ENCODE measurements around the gene DAD1.
"Not testable (repeated sequence)": the region's sequence is repeated elsewhere in the genome, so short reads cannot be mapped to it uniquely, and the experiment has no call there.

DAD1 gene
- 67.8 to 147 (median 109) reads per million in 17 experiments for total RNA-seq

- DNase-seq = peak; percentile 99 to 100 (median 100)
Observed at GRCh38 chr14:22589096-22589839, at the start of gene DAD1. Gene DAD1 (minus strand): TSS chr14:22589224. CDS start chr14:22589157, 67 bp downstream.

DNA sequence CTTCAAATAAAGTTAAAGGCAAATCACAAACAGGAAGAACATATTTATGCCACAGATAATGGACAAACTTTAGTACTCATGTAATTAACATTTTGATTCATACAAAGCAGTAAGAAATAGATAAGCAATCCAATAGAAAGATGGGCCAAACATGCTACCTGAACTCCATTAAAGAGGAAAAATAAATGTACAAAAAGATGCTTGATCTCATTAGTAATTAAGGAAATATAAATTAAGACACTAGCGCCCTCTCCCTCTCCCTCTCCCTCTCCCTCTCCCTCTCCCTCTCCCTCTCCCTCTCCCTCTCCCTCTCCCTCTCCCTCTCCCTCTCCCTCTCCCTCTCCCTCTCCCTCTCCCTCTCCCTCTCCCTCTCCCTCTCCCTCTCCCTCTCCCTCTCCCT is 47.0 kb upstream of the DAD1 start:
- DNase-seq = not testable (repeated sequence)

DNA sequence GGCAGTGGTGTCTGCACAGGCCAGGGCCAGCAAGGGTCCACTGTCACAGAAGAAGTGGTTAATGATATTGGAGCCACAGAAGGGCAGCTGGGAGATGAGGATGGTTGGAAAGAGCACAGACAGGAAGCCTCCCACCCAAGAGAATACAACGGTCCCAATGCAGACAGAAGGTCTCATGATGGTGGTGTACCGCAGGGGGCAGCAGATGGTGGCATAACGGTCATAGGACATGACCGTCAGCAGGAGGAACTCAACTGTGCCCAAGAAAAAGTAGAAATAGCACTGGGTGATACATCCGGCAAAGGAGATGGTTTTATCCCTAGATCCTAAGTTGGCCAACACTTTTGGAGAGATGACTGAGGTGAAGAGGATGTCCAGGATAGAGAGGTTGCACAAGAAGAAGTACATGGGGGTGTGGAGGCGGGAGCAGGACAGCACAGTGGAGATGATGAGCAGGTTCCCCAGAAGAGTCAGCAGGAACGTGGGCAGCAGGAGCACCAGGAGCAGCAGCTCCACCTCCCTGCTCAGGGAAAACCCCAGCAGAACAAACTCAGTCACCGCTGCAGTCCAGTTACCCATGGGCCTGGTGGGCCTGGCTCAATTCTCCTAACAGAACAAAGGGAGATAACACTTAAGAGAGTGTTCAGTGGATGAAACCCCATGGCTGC is 45.3 kb upstream of the DAD1 start:
- DNase-seq = peak; percentile 24 to 67 (median 48)

GRCh38 chr14:22630486-22630885 is 41.5 kb upstream of the DAD1 start:
- no peak for DNase-seq

DNA sequence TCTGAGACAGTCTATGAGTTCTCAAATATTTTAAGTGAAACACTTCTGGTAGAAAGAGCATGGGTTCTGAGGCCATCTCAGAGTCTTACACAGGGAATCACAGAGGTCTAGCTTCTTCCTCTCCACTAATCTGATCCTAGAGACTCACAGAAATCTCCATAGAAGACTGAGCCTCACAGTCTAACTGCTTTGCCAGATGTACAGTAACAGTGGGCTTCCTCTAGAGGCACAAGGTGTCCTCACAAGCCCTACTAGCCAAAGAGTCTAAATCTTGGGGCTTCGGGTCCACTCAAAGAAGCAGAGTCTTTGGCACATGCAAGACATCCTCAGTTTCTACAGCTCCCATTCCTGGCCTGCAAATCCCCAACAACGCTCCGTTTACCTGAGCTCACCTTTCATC is 41.0 kb upstream of the DAD1 start:
- DNase-seq = no peak

DNA sequence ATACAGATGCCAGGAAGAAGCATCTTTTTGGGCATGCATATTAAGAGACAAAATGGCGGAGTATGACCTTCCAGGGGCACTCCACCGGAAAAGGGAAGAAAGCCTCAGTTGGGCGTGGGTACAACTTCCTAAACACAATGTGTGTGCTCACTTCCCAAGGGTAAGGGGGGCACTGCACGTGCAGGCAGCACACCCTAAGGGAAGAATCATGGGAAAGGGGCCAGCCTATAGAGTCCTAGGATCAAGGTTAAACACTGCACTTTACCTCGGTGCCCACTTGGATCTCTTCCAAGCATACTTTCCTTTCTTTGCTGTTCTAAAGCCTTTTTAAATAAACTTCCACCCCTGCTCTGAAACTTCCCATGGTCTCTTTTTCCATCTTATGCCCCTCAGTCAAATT is 40.3 kb upstream of the DAD1 start:
- DNase-seq = no peak

- DNase-seq = no peak
Observed at GRCh38 chr14:22627506-22628263, 38.7 kb upstream of the DAD1 start.

- DNase-seq = no peak
Observed at GRCh38 chr14:22626590-22626989, 37.6 kb upstream of the DAD1 start.

DNA sequence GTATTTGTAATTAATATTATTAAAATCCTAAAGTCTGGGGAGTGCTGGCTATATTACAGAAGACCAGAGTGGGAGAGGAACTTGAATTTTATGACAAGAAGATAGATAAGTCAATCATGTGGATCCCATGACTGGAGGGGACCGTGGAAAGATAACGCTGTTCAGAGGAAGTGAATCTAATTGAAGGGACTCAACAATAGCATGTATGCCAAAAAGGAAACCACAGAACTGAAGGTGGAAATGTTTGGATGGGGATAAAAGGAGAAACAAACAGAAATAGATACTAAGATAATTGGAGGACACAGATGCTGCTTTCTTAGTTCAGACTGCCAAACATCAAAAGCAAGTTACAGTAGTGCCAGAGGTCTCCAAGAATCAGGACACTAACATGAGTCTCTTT is 34.0 kb upstream of the DAD1 start:
- peak in 3 of 4 experiments; percentile 21 to 45 (median 28) for DNase-seq

DNA sequence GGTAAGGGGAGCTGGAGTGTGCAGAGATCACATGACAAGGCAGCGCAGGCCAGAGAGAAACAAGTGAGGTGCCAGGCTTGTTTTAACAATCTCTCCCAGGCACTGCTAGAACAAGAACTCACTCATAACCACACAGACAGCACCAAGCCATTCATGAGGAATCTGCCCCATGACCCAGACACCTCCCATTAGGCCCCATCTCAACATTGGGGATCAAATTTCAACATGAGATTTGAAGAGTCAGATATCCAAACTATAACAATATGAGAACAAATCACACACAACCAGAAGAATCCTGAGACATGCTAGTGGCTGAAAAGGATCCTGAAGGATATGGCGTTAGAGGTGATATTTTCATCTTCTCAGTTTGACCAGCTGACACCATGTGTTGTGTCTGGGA is 33.2 kb upstream of the DAD1 start:
- DNase-seq = no peak

- DNase-seq = not testable (repeated sequence)
Observed at GRCh38 chr14:22615765-22616164, 26.7 kb upstream of the DAD1 start.

DNA sequence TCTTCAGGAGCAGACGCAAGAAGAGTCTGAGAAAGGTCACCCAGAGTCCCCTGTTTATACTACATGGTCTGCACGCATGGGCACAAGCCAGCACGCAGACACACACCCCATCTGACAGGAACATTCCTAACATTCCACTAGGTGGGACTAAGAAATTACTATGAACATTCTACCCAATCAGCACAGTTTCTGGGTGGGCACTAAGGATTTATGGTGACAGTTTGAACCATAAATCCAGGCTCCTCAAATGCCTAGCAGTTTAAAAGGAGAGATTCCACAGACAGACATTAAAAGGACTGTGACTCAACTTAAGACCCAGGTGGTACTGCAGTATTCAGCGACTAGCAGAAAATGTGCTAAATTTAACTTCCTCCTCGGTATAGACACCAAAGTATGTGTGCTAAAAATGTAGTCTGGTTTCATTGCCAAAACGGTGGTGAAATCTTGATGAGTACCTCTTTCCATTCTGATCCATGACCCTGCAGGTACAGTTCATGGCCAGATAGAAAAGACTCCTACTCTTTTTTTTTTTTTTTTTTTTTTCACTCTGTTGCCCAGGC is 25.3 kb upstream of the DAD1 start:
- no peak for DNase-seq

DNA sequence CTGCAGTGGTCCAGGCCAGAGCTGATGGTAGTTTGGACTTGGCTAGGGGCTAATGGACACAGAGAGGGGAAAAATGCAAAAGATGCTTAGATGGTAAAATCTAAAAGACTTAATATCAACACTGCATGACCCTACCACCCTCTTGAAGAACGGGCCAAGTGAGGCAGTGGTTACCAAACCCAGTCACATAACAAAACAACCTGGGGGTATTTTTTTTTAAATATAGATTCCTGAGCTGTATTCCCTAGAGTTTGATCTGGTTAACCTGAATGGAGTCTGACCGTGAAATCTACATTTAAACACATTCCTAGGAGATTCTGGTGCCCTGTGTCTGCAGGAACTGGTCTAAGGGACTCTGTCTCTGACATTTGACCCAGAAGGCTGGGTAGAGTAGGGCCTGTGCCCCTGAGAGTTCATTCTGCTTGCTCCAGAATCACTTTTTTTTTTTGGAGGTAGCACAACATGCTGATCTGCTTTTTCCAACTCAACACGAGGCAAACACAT is 24.8 kb upstream of the DAD1 start:
- DNase-seq = no peak

GRCh38 chr14:22613106-22613695 is 24.2 kb upstream of the DAD1 start:
- no peak for DNase-seq

DNA sequence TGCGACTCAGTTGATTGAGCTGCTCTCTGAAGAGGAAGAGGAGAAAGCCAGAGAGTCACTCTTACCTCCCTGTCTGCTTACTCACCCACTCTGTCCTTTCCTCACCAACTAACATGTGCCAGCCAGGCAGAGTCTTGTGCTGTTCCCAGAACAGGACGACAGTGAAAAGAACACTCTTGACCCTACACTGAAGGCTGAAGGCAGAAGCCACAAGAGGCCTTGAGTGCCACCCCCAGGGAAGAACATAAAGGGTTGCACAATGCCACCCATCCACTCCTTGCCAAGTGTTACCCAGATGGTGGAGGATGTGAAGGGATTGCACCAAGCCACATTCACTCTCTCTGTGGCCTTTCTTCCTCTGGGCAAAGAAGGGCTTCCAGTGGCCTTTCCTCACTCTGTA is 21.9 kb upstream of the DAD1 start:
- no peak for DNase-seq

DNA sequence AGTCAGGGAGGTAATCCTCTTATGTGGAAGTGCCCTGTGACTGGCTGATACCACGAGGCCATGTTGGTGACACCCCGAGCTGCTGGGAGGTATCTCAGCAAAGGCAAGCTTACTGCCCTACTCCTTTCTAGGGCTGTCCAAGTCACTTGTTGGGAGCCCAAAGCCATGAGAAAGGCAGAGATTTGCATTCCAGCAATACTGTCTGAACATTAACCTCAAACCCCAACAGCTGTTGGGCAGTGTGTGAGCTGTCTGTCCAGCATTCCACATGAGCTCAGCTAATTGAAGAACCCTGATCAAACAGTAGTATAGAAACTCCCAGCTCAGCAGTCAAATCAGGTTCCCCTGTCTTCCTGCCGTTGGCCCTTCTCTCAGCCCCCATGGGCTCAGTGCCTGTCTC is 18.3 kb upstream of the DAD1 start:
- DNase-seq = no peak

DNA sequence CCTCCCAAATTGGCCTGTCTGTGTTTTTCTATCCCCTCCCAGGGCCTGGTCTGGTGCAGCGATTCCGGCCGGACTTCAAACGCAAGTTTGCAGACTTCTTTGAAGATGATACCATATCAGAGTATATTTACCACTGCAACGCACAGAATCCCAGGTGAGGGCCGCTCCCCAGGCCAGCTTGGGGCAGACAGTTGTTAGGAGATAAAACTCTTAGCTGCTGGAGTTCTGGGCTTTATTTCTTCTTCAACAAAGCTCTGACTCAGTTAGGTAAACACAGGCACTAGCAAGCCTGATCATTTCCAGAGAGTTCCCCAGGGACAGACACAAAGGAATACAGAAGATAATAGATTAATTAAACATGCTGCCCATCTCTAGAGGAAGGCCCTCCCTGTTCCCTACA is 17.4 kb upstream of the DAD1 start:
- DNase-seq = no peak

GRCh38 chr14:22602862-22603261 is 13.8 kb upstream of the DAD1 start:
- peak in 1 of 4 experiments; percentile 23 for DNase-seq

DNA sequence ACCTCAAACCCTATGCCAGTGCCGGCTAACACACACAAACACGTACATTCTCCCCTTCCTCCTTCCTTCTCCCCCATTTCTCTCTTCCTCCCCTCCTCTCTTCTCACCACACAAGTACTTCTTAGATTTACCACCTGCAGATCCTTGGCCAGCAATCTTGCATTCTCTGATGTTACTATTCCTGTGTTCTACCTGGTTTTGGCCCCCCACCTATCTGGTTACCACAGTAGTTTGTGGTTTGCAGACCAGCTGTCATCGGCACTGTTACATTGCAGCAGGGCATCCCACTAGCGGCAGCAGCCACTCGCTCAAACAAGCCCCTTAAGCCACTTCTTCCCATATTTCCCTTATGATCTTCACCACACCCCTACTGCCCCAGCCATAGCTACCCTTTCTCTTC is 13.0 kb upstream of the DAD1 start:
- no peak for DNase-seq

DNA sequence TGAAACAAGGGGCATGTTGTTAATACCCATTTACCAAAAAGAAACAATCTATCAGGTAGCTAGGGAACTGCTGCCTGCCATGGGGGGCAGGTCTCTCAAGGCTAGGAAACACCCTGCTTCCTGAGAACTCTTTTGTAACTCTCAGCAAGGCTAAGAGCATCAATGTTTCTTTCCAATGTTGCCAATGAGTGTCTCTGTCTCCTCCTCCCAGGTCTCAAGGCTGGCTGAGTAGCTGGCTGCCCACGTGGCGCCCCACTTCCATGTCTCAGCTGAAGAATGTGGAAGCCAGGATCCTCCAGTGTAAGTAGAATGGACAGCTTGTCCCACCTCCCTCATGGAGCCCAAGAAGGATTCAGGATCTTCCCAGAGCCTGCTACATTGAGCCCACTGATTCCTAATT is 12.4 kb upstream of the DAD1 start:
- DNase-seq = peak in 2 of 4 experiments; percentile 20 to 26

DNA sequence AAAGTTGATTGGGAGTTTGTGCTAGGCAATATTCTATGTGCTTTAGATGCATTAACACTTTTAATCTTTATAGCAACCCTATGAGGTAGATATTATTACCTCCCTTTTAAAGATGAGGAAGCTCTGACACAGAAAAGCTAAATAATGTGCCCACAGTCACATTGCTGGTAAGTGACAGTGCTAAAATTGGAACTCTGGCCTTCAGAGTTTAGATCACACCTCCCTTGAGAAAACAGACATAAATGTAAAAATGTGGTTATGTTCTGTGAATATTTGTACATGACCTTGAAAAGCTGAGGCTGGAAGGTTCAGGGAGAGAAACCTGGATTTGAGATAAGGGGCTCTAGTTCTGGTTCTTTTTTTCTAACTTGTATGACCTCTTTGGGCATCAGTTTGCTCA is 11.0 kb upstream of the DAD1 start:
- DNase-seq = peak in 3 of 4 experiments; percentile 18 to 48 (median 34)

GRCh38 chr14:22599349-22599748 is 10.3 kb upstream of the DAD1 start:
- no peak for DNase-seq

DNA sequence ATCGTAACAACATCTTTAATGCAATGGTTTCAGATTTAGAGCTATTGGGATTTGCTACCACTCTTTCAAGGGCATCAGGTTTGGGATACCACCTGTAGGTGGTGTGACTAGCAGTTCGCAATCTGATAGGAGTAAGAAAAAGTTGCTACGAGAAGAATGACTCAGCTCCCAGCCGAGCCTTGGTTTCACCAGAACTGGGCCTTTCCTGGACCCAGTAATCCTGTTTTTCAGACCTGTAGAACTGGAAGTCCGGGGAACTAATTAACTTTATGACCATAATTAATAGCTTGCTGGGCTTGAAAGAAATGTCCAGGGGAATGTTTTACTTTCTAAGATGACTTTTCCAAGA is 9.8 kb upstream of the DAD1 start:
- peak; percentile 21 to 54 (median 42) for DNase-seq

Measured in suppressor macrophage (primary cell).